Inferior parietal cortex (tissue), 1 donor: Measurements from ENCODE around the gene UGDH.
"Not testable (repeated sequence)": the region's sequence is repeated elsewhere in the genome, so short reads cannot be mapped to it uniquely, and the experiment has no call there.

Source experiments
- DNase-seq: peaks from one replicate; pipeline ENCODE4 v3.0.0-alpha.2; 2016; ENCODE audit errors: extremely low spot score

The UGDH gene

DNA sequence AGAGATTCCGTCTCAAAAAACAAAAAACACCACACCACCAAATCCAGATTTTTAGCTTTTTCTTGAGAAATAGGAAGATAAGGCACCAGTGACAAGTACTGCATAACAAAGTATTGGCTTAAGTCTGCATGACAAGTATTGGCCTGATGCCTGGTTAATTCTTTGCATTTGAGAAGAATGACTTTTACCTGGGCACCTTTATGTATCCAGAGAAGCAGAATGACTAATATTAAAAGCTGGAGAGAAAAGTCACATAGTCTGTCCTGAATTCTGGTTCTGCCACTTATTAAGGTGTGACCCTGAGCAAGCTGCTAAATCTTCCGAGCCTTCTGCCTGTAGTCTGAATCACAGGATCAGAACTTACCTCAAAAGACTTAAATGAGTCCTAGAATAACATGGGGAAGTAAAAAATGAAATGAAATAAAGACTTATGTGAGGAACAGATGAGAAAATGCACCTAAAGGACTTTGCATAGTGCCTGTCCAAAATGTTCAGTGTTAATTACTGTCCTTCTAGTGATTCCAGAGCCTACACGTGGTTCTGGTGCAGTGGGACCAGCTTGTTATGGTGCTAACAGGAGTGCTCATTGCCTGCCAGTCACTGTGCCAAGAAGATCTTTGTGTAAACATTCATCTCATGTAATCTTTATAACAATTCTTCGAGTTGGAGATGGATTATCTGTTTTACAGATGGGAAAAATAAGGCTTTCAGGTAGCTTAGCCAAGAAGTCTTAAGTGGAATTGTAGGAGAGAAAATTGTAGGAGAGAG lies 31.6 kb downstream of the UGDH start:
- DNase-seq = no peak

DNA sequence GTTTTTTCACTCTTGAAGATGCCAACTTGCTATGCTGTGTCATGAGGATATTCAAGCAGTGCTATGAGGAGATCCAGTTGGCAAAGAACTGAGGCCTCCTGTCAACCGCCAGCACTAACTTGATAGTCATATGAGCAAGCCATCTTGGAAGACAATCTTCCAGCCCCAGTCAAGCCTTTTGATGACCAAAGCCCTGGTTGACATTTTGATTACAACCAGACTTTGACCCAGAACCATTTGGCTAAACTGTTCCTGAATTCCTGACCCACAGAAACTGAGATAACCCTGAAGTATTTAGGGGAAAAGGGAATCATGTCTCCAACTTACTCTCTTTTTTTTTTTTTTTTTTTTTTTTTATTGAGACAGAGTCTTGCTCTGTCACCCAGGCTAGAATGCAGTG lies 32.9 kb downstream of the UGDH start:
- DNase-seq = no peak

DNA sequence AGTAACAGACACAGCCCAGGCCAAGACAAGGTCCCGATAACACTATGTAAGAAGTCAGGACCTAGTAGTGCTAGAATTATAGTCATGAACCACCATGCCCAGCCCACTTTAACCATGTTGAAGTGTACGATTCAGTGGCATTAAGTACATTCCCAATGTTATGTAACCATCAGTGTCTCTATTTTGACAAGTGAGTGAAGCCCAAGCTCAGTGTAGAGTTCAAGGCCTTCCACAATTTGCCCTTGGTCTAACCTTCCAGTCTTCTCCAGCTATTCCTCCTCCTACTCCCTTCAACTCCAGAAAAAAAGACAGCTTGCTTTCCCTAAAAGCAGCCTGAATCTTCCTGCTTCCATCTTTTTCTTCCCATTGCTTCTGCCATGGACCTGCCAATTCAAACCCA lies 36.9 kb downstream of the UGDH start:
- DNase-seq = no peak

DNA sequence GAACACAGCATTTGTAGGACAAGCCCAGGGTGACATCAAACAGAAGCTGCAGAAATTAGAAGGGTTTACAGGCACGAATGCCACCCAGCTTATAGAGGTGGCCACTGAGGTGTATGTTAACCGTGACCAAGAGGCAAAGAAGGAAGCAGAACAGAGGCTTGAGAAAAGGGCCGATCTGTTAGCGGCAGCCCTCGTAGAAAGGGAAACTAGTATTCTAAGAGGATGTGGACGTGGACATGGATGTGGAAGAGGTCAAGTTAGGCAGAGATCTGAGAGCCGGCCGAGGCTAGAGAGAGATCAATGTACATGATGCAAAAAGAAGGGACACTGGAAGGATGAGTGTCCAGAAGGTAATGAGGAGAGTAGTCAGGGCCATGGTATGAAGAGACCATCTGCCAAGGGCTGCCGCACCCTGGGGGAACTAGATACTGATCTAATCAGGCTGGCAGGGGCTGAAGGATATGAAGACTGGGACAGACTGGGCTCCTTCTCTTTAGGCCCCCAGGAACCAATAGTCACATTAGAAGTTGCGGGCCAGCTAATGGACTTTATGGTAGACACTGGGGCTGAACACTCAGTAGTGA lies 40.9 kb downstream of the UGDH start:
- DNase-seq = no peak

DNA sequence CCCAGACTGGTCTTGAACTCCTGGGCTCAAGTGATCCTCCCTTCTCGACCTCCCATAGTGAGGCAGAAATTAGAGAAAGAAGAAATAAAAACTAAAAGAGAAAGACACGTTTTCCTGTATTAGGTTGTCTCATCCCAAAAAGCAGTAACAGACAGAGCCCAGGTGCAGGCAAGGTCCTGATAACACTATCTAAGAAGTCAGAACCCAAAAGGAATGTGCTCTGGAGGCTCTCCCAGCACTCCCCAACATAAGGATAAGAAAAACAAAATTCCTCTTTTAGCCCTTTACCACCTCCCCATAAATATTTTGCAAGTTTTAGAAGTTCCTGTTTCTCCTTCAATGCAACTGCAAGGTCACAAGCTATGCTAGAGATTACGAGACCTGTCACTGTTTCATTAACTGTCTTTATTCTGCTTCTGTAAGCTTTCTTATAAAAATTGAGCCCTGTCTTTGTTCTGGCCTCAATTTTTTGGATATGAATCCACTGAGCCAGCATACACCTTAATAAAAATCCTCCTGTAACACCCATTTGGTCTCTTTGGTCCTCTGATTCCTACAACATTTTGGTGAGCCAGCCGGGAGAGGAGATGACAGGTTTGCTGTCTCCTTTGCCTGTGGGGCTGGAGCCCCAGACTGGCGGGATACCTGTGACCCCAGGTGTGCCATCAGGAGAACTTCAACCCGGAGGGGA lies 42.5 kb downstream of the UGDH start:
- no peak for DNase-seq

DNA sequence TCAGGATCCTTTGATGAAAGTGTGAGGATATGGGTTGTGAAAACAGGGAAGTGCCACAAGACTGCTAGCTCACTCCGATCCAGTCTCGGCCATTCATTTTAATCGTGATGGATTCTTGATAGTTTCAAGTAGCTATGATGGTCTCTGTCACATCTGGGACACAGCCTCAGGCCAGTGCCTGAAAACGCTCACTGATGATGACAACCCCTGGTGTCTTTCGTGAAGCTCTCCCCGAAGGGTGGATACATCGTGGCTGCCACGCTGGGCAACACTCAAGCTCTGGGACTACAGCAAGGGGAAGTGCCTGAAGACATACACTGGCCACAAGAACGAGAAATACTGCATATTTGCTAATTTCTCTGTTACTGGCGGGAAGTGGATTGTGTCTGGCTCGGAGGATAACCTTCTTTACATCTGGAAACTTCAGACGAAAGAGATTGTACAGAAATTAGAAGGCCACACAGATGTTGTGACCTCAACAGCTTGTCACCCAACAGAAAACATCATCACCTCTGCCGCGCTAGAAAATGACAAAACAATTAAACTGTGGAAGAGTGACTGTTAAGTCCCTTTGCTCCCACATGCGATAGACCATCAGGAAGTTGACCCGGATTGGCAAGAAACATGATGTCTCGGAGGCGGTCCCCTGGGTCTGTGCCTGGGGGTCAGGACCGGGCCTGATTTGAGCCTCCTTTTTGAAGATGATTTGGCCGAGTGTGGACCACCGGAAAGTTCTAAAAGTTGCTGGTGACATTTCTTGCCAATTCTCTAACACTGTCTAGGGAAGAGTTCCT lies 46.1 kb downstream of the UGDH start:
- DNase-seq = no peak

DNA sequence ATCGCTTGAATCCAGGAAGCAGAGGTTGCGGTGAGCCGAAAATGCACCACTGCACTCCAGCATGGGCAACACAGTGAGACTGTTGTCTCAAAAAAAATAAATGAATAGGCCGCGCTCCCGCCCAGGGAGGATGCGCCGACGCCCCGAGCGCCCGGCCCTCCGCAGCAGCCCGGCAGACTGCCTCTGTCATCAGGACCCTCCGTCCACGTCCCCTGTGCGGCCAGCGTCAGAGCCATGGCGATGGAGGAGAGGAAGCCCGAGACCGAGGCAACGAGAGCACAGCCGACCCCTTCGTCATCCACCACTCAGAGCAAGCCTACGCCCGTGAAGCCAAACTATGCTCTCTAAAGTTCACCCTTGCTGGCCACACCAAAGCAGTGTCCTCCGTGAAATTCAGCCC lies 47.0 kb downstream of the UGDH start:
- DNase-seq = no peak

DNA sequence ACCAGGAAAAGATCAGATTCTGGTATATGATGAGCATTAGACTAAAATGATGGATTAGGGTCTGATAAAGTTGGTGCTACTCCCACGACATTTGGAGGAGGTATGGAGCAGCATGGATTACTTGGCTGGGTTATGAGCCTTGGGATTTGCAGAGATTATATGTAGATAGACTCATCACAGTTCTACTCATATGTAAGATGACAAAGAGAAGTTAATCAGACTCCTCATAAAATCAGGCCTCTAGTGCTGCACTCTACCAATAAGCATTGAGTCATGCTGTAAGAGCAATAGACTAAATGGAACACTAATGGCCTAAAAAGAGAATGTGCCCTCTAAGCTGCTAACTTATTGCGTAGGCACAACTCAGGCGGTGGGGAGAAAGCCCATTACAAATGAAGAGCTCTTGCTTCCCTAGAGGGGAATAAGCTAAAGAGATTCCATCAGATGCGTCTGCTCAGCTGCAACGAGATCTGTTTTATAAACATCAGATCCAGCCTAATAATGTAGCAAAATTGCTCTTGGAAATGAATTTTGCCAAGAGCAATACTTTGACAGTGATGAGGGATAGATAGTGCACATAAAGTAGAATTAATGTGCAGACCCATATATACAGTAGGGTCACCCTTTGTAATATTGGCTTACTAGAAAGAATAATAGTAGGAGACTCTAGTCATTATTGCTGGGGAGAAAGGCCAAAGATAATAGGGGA lies 50.9 kb downstream of the UGDH start:
- DNase-seq = no peak

DNA sequence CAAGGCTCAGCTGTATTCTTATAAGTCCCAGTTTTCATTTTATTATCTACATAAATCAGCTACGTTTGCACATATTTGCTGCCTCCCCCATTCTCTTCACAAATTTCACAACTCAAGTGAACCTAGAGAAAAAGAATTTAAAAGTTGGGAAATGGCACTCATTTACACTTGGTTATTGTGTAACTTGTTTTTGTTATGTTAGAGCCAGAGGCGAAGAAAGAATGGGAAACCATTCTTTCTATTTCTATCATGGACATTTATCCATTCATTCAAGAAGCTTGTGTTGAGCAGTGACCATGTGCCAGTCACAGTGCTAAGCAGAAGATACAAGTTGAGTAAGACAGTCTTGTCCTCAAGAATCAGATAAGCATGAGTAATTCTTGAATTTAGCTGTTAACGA lies 54.8 kb downstream of the UGDH start:
- no peak for DNase-seq

DNA sequence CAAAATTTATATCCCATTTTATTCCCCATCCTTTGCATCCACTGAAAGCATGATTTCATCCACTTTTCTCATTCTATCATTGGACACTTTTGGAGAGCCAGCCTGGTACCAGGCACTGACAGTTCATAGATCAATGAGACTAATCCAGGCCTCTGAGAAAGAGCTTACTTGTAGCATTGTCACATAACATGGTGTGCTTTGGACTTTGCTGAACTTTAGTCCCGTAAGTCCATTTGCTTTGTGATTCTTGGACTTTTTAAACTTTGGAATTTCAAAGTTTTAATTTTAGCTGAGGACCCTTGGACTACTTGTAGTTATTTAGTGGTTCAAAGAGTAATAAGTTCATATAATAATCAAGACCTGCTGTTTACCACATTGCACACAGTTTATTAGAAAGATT lies 56.8 kb downstream of the UGDH start:
- DNase-seq = no peak

DNA sequence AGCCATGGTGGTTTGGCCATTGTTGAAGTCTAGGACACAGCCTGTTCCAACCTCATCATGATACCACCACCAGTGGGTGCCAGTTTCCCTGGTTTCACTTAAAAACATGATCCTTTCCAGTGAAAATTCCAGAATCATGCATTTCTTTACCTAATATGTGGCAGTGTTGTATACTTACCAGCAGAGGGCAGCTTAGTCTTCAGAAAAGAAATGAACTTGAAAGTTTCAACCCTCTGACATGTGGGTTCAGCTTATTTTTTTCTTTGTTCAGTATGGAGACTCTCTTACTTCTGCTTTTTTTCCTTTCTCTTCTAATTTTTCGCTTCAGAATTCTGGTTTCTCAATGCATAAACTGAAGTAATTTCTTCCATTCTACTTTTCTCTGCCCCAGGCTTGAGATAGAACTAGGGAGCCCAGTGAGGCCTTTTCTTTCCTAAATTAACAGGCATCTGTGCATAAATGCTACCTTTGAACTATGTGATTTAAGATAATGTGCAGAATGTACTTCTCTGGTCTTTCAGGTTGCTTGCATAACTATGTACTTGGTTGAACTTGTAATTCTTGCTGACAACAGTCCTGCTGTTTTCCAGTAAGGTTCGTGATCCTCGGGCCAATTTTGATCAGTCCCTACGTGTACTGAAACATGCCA lies 57.7 kb downstream of the UGDH start:
- DNase-seq = peak; percentile 86

DNA sequence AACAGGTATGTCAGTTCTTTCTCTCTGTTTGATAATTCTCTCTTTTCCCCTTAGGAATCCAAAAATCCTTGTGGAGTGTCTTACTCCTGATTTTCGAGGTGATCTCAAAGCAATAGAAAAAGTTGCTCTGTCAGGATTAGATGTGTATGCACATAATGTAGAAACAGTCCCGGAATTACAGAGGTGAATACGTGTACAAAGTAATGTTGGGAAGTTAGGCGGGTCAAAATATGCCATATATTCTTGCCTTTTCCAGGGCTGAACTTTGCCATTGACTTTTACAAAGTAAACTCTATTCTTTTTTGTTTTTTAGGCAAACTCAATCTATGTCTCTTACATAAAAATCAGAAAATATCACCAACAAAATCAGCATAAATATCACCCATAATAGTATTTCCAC lies 59.8 kb downstream of the UGDH start:
- DNase-seq = no peak

DNA sequence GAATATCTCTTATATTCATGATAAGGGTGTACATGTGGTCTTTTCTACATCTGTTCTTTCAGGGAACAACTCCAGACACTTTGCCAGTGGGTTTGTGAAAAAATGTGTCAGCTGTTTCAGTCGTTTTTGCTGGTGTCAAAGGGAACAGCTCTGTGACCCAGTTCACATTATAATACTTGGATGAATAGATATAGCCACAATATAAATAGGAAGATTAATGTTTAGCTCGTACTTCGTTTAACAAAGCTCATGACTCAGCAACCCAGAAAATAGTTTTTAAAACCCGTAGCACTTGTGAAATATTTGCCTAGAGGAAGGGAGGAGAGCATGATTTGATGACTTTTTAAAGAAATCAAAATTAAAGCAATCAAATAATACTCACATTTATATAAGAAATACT lies 60.5 kb downstream of the UGDH start:
- no peak for DNase-seq

DNA sequence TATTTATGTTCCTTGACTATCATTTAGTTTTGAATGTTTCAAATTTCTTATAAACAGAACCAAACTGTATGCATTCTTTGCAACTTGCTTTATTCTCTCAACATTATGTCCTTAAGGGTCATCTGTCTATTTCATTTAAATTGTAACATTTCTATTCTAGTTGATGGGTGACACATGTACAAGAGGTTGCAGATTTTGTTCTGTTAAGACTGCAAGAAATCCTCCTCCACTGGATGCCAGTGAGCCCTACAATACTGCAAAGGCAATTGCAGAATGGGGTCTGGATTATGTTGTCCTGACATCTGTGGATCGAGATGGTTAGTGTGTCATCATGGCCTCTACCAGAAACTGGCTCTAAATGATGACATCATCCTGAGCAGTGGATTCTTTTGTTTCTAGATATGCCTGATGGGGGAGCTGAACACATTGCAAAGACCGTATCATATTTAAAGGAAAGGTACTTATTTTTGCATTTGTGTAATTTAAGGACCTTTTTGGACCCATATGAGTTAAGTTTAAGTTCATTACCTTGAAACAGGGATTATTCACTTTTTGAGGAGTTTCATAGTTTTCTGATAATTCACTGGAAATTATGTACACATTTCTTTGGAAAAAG lies 62.2 kb downstream of the UGDH start:
- DNase-seq = no peak

DNA sequence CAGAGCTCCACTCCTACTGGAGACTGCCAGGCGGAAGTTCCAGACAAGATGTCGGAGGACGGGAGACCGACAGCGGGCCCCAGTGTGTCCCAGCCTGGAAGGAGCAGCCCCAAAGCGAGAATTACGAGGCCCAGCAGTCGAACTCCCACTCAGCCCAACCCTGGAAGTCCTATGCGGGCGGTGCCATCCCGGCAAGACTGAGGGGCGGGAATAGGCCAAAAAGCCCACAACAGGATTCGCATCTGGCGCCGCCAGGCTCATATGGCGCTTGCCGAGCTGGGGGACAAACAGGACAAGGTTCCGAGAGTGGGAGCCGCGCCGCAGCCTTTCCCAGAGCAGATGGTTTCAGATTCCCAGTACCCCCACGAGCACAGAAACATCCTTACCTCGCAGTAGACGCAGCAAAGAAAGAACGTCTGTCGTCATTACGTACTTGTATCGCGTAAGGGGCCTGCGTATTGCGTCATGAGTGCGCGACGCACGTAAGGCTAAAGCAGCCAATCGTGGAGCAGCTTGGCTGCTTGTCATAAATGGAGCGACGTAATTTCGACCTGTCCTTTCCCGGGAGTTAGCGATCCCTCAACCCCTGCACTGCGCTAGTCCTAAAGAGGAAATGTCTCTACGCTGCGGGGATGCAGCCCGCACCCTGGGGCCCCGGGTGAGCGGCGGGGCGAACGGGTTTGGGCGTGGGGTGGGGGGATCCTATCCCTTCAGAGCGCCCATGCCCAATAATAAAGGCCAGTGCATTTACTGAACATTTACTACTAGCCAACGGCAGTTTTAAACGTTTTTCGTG lies 68.5 kb downstream of the UGDH start, which contains the start of the genes LIAS and RPL9:
Gene LIAS (plus strand): TSS at position 552 of the 796 bp plus-strand sequence. CDS start 62 bp downstream, at position 614.
Gene RPL9 (minus strand): TSS at position 418 of the 796 bp plus-strand sequence. CDS start 483 bp downstream, outside the sequence.
- peak; percentile 100 for DNase-seq

DNA sequence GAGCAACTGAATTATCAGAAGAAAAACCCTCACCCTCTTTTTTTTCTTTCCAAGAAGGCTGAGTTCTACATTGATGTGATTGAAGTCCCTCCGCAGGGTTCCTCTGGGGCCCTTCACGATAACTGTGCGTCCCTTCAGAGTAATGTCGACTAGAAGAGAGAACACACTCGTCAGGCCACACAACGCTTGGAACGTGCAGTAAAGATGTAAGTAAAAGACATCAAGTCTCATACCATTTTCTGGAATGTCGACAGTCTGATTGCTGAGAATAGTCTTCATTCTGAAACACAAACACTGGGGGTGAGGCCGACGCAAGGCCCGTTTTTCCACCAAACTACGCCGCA lies 69.1 kb downstream of the UGDH start:
- not testable (repeated sequence) for DNase-seq

DNA sequence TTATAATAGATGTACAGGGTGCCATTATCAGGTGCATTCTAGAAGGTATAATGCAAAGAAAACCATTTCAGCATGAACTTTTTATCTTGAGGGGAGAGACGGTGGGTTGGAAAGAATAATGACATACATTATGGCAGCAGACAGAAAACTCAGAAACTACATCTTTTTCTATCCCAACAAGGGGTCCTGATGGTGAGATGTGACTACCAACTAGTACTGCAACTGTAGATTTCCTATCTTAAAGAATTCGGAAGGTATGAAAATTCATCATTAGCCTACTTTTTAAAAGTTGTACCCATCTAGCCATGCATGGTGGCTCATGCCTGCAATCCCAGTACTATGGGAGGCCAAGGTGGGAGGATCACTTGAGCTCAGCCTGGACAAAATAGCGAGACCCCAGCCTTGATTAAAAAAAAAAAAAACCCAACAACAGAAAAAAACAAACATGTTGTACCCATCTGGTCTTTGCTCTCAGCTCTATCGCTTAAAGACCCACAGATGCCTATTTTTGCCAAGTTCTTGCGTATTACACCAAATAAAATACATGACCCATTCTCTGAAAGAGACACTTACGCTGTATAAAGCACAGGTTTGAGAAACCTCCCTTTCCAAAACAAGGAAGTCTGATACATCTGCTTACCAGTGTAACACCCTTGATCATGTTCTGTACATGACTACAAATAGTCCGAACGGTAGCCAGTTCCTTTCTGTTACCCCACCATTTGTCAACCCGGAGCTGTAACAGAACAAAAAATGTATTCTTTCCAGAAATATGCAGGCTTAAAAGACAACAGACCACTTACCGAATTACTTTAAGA lies 70.1 kb downstream of the UGDH start:
- no peak for DNase-seq

DNA sequence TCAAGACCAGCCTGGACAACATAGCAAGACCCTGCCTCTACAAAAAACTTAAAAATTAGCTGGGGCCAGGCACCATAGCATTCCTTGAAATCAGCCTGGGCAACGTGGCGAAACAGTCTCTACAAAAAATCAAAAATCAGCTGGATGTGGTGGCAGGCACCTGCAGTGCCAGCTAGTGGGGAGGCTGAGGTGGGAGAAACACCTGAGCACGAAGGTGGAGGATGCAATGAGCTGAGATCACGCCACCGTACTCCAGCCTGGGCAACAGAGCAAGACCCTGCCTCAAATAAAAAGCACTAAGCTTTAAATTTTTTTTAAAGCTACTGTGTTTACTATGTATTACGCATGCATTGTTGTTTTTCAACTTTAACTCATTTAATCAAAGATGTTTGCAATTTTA lies 71.8 kb downstream of the UGDH start:
- no peak for DNase-seq

DNA sequence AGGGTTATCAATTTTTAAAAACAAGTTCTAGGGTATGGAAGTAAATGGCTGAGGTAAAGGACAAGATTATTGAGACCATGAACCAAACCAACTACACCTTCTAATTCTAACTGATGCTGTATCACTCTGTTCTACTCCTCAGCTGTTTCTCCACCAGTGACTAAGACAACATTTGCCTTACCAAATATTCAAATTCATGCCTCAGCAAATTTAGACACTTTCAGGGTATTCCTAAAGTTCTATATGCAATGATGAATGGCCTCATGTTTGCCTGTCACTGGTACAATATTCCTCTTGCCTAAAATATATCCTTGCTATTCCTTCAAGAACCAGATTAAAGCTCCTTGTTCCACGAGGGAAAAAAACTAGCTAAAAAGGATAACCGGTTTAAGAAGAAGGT lies 73.5 kb downstream of the UGDH start:
- no peak for DNase-seq
